ENCODE results near the gene ABCA3.

The ABCA3 gene

GRCh38 chr16:2383501-2383900 lies 43.0 kb upstream of the ABCA3 start:
- TF ChIP-seq CTCF (conservative IDR thresholded peaks at IDR 0.05) (no peak), ZFX (IDR thresholded peaks at IDR 0.05) (no peak)
- H3K27ac ChIP-seq: no peak overlapping the region

- no peak overlapping the region for H3K27ac ChIP-seq
- no peak for TF ChIP-seq CTCF (conservative IDR thresholded peaks at IDR 0.05)
- TF ChIP-seq ZFX (IDR thresholded peaks at IDR 0.05): no peak
Observed at GRCh38 chr16:2374644-2375043, 34.1 kb upstream of the ABCA3 start.

GRCh38 chr16:2373176-2373575 lies 32.6 kb upstream of the ABCA3 start:
- H3K27ac ChIP-seq: no peak overlapping the region
- no peak for TF ChIP-seq ZFX (IDR thresholded peaks at IDR 0.05)

GRCh38 chr16:2372684-2373083 lies 32.2 kb upstream of the ABCA3 start:
- H3K27ac ChIP-seq: no peak overlapping the region
- no peak for TF ChIP-seq ZFX (IDR thresholded peaks at IDR 0.05)
- no peak for TF ChIP-seq CTCF (conservative IDR thresholded peaks at IDR 0.05)

DNA sequence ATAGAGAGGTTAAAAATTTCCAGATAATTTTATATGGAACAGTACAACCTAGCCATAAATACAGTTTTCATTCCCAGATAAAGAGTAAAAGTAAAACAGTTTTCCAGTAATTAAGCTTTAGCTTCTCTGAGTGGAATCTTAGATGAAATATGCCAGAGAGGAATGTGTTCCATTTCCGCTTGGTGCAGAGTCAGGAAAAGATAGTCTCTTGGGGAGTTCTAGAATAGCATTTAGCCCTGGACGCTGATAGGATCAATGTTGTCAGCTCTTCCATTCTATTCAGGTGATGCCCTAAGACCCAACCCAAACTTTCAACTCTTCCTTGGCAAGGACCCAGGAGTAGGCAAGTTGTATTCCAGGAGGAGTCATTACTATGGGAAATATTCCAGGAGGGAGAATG lies 30.9 kb upstream of the ABCA3 start:
- TF ChIP-seq ZFX (IDR thresholded peaks at IDR 0.05) (no peak), CTCF (conservative IDR thresholded peaks at IDR 0.05) (no peak)
- no peak overlapping the region for H3K27ac ChIP-seq

GRCh38 chr16:2370721-2371120 lies 30.2 kb upstream of the ABCA3 start:
- no peak overlapping the region for H3K27ac ChIP-seq
- TF ChIP-seq ZFX (IDR thresholded peaks at IDR 0.05): no peak

GRCh38 chr16:2366660-2367309 lies 26.3 kb upstream of the ABCA3 start:
- no peak for TF ChIP-seq ZFX (IDR thresholded peaks at IDR 0.05)
- TF ChIP-seq CTCF (conservative IDR thresholded peaks at IDR 0.05): no peak
- no peak overlapping the region for H3K27ac ChIP-seq

DNA sequence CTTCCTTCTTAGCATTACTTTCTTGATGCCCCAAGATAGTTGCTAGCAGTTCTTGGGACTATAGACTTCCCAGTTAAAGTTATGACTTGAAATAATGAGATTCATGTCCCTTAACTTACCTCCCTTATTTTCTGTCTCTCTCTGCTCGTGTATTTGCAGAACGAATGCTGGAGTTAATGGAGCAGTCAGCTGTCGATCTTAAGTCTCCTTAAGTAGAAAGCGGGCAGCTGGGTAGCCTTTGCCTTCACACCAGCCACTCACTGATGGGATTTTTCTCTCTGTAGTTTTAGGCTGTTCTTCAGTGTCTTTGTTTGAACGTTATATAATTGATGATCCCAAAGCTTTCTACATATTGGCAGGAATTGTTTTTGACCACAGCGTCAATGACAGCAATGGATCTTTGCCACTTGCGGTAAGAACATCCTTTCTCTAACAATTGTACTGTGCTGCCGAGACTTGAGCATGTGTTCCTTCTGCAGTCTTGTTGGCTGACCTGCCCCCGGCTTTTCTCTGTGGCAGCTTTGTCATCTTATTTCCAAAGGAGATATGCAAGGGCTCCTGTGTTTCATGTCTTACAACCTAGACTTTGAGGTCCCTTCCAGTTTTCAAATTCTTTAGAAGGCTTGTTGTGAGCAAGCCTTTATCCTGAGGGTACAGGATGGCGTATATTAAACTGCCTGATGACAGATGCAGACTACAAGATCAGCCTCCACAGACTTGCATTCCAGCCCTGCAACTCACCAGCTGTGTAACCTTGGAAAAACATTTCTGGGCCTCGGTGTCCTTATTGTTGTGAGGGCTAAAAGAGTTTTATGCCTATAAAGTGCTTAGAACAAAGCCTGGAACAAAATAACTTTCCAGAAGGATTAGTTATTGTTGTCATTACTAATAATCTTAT lies 25.1 kb upstream of the ABCA3 start:
- TF ChIP-seq CTCF (conservative IDR thresholded peaks at IDR 0.05) (no peak), ZFX (IDR thresholded peaks at IDR 0.05) (no peak)
- no peak overlapping the region for H3K27ac ChIP-seq

All from C4-2B (cell line).